Transverse colon (tissue), 4 donors: Measurements from ENCODE around the gene LYG1. TPM values are rescaled to one million over a fixed set of nuclear protein-coding genes. Genes with fewer than 3 reads are reported as not detected.

Experiments used
- DNase-seq: peaks from one replicate; pipeline ENCODE4 v3.0.0-alpha.2; 2019
- H3K27ac ChIP-seq, 4 donors: fragments of 200-600 bp; sonication (generic); 2 replicates each; pipeline ENCODE4 v1.5.1; 2016 to 2018; ENCODE audit warnings: inconsistent platforms in 4 of 4
- H3K27me3 ChIP-seq: fragments of 200-600 bp; sonication (generic); 2 replicates; pipeline ENCODE4 v1.5.1; 2017; ENCODE audit warnings: inconsistent platforms
- H3K36me3 ChIP-seq, 4 donors: fragments of 200-600 bp; sonication (generic); 2 replicates each; pipeline ENCODE4 v1.5.1; 2017 to 2019; ENCODE audit warnings: inconsistent platforms in 4 of 4
- H3K4me1 ChIP-seq, 4 donors: fragments of 200-600 bp; sonication (generic); 2 replicates each; pipeline ENCODE4 v1.5.1; 2017 to 2020; ENCODE audit warnings: inconsistent platforms in 4 of 4
- H3K4me3 ChIP-seq, 4 donors: fragments of 200-600 bp; sonication (generic); 1 replicate in 1 of 4; 2 replicates in 3 of 4; pipeline versions ENCODE4 v1.5.1 to v1.6.1; 2017 to 2019; ENCODE audit warnings: inconsistent platforms in 4 of 4
- H3K9me3 ChIP-seq, 2 donors: fragments of 200-600 bp; sonication (generic); 2 replicates each; pipeline ENCODE4 v1.5.1; 2017 to 2019; ENCODE audit warnings: inconsistent platforms in 2 of 2
- CTCF ChIP-seq, 5 experiments: fragments of 200-600 bp in 3 of 5; fragments of 450-650 bp in 2 of 5; sonication (generic) in 3 of 5; IDR thresholded peaks; 1 replicate in 2 of 5; 2 replicates in 3 of 5; pipeline ENCODE4 v1.5.1; 2016 to 2017; ENCODE audit warnings: antibody characterized with exemption in 5 of 5, inconsistent platforms in 3 of 5, mild to moderate bottlenecking in 2 of 5, moderate library complexity in 1 of 5
- EP300 ChIP-seq: sonication (generic); formaldehyde crosslinking; IDR thresholded peaks from one replicate; pipeline ENCODE4 v1.6.1; 2017; ENCODE audit warnings: antibody characterized with exemption, low read depth
- POLR2A ChIP-seq: fragments of 450-650 bp; IDR thresholded peaks from one replicate; pipeline ENCODE4 v1.6.1; 2016; ENCODE audit warnings: antibody characterized with exemption, mild to moderate bottlenecking, moderate library complexity
- POLR2AphosphoS5 ChIP-seq, 3 donors: sonication (generic); formaldehyde crosslinking; IDR thresholded peaks; one replicate each; pipeline ENCODE4 v1.6.1; 2016; ENCODE audit warnings: antibody characterized with exemption in 3 of 3
- WGBS, 2 donors: methylation state at CpG; one replicate each; pipeline ENCODE4 v1.1.5; 2018; ENCODE audit warnings: low coverage in 1 of 2; 5-methylcytosine and 5-hydroxymethylcytosine counted together
- in situ Hi-C, 4 donors: fragments of 200-750 bp; cut with MboI; loops; one replicate each; pipeline versions ENCODE4 v1.15.0 to v1.15.1; 2017; ENCODE audit warnings: low sequenced_read_pairs in 3 of 4, low pct_ligation_motif_present in 1 of 4, low pct_unique_long_range_greater_than_20kb in 1 of 4
- intact Hi-C: fragments of 100-400 bp; cut with DNase I; formaldehyde crosslinking; loops from one replicate; pipeline ENCODE4 v1.15.1; 2023; ENCODE audit warnings: low total_unique reads
- total RNA-seq, 4 donors: library from RNA; depleted of rRNA; stranded (reverse); fragments of >200 nt; gene quantifications; one replicate each; pipeline ENCODE4 v1.1.0, GENCODE V29; 2016

LYG1 gene
- total RNA-seq, 4 donors from 2014 or later: 1.5 TPM; not detected in 3

GRCh38 chr2:99255491-99256318 lies 45.3 kb downstream of the LYG1 start, which contains the start of gene LYG2:
TSS of gene LYG2 (minus strand) at chr2:99255666. CDS start at chr2:99254260, 1,406 bp downstream.
- no peaks in the 10 kb centered on the region for H3K36me3 ChIP-seq
- no peaks in the 10 kb centered on the region for H3K9me3 ChIP-seq
- TF ChIP-seq CTCF (IDR thresholded peaks at IDR 0.05) (no peak), POLR2AphosphoS5 (IDR thresholded peaks at IDR 0.05) (no peak), EP300 (no peak), POLR2A (no peak)
- 74 to 94% methylated on average over 3 to 7 of the region's 7 CpGs for WGBS, 2 donors
- intact Hi-C loops (no loop called here), in situ Hi-C loops (no loop called here)
- no peak within 1 kb of the TSS for H3K27ac ChIP-seq
- H3K27me3 ChIP-seq: no peaks in the 10 kb centered on the region
- no peak within 1 kb of the TSS for H3K4me3 ChIP-seq
- no peaks in the 10 kb centered on the region for H3K4me1 ChIP-seq
- no peak for DNase-seq

DNA sequence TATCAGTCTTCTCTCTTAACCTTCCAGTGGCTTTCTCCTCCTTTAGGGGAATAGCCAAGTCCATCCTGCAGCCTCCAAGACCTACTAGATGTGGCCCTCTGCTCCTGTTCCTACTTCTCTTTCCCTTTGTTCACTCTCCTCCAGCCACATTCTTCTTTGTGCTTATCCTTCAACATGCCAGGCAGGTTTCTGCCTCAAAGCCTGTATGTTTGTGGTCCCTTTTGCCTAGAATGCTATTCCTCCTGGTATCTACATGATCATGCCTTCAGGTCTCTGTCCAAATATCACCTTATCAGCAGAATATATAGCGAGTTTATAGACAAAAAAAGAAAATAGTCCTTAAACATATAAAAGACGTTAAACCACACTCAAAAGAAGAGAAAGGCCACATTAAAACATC lies 51.0 kb downstream of the LYG1 start:
- 91 to 97% methylated on average over 2 of the region's 2 CpGs for WGBS, 2 donors

GRCh38 chr2:99242151-99242550 lies 58.8 kb downstream of the LYG1 start:
- in situ Hi-C loops: no loop called here
- 76 to 88% methylated on average over 2 to 6 of the region's 6 CpGs for WGBS, 2 donors

More for the DNA sequence above, 51.0 kb downstream of the LYG1 start:
- intact Hi-C loops: no loop called here
- H3K27me3 ChIP-seq: no peaks in the 10 kb centered on the region
- H3K4me1 ChIP-seq: no peaks in the 10 kb centered on the region
- H3K36me3 ChIP-seq: no peaks in the 10 kb centered on the region
- in situ Hi-C loops: no loop called here
- H3K27ac ChIP-seq: no peak overlapping the region
- TF ChIP-seq CTCF (IDR thresholded peaks at IDR 0.05) (no peak), POLR2AphosphoS5 (IDR thresholded peaks at IDR 0.05) (no peak), POLR2A (no peak), EP300 (no peak)
- DNase-seq: no peak
- H3K9me3 ChIP-seq: no peaks in the 10 kb centered on the region
- H3K4me3 ChIP-seq: no peak overlapping the region

GRCh38 chr2:99240431-99240830 lies 60.6 kb downstream of the LYG1 start:
- Histone ChIP-seq H3K27me3 (no peaks in the 10 kb centered on the region), H3K4me1 (no peaks in the 10 kb centered on the region), H3K27ac (no peak overlapping the region), H3K9me3 (no peaks in the 10 kb centered on the region), H3K4me3 (no peak overlapping the region), H3K36me3 (no peaks in the 10 kb centered on the region)
- DNase-seq: no peak
- WGBS, 2 donors: 79 to 89% methylated on average over 4 to 6 of the region's 6 CpGs
- no peak for TF ChIP-seq CTCF (IDR thresholded peaks at IDR 0.05)
- in situ Hi-C loops (no loop called here), intact Hi-C loops (no loop called here)

More at GRCh38 chr2:99242151-99242550, 58.8 kb downstream of the LYG1 start:
- intact Hi-C loops: no loop called here
- Histone ChIP-seq H3K9me3 (no peaks in the 10 kb centered on the region), H3K27me3 (no peaks in the 10 kb centered on the region), H3K4me1 (no peaks in the 10 kb centered on the region), H3K27ac (no peak overlapping the region), H3K4me3 (no peak overlapping the region), H3K36me3 (no peaks in the 10 kb centered on the region)
- DNase-seq: no peak
- TF ChIP-seq POLR2A (no peak), POLR2AphosphoS5 (IDR thresholded peaks at IDR 0.05) (no peak), CTCF (IDR thresholded peaks at IDR 0.05) (no peak), EP300 (no peak)
